Stomach (tissue), 4 donors: ENCODE results near the gene MS4A4E.

Source experiments
- CTCF ChIP-seq, 7 experiments: fragments of 450-650 bp in 4 of 7; fragments of 200-600 bp in 3 of 7; sonication (generic) in 3 of 7; IDR thresholded peaks; one replicate each; pipeline ENCODE4 v1.5.1; 2016 to 2019; ENCODE audit warnings: antibody characterized with exemption in 7 of 7, control low read depth in 2 of 7, mild to moderate bottlenecking in 1 of 7
- EP300 ChIP-seq: sonication (generic); formaldehyde crosslinking; IDR thresholded peaks from one replicate; pipeline ENCODE4 v1.6.1; 2017; ENCODE audit warnings: antibody characterized with exemption
- POLR2A ChIP-seq, 4 donors: fragments of 450-650 bp; IDR thresholded peaks; one replicate each; pipeline ENCODE4 v1.6.1; 2016; ENCODE audit warnings: antibody characterized with exemption in 4 of 4, control low read depth in 2 of 4, mild to moderate bottlenecking in 1 of 4, moderate library complexity in 1 of 4
- POLR2AphosphoS5 ChIP-seq, 3 donors: sonication (generic); formaldehyde crosslinking; IDR thresholded peaks; one replicate each; pipeline ENCODE4 v1.6.1; 2016; ENCODE audit warnings: antibody characterized with exemption in 3 of 3

- TF ChIP-seq CTCF (IDR thresholded peaks at IDR 0.05): no peak
- TF ChIP-seq POLR2A (IDR thresholded peaks at IDR 0.05): no peak
- TF ChIP-seq EP300: no peak
- TF ChIP-seq POLR2AphosphoS5 (IDR thresholded peaks at IDR 0.05): no peak
Observed at GRCh38 chr11:60158636-60159035, 84.3 kb downstream of the MS4A4E start.
